HepG2 (cell line): ENCODE measurements around the gene GBE1. TPM values are rescaled to one million over a fixed set of nuclear protein-coding genes. Genes with fewer than 3 reads are reported as not detected.

Source experiments
- ATAC-seq: fragments of 200-7000 bp; cut with Tn5 transposase; 3 replicates; pipeline ENCODE4 v1.9.1; 2020; ENCODE audit warnings: mild to moderate bottlenecking, moderate library complexity
- BruUV-seq: library from RNA; stranded (reverse); fragments of 400-500 nt; replicated peaks from 2 replicates; lab custom pipeline; 2021; lab: Mats Ljungman, UMichigan
- CTCF ChIA-PET: fragments of 300-600 bp; formaldehyde crosslinking; extraction: SDS; loops from one replicate; lab custom pipeline; 2021; ENCODE audit warnings: low total read pairs, inconsistent platforms, low intra/inter-chr PET ratio; lab: Yijun Ruan, JAX
- POLR2A ChIA-PET: fragments of 350-600 bp; sonication (Branson Sonifier 250); formaldehyde crosslinking; loops from one replicate; lab custom pipeline; 2020; ENCODE audit warnings: antibody characterized with exemption, inconsistent platforms; lab: Yijun Ruan, JAX
- DNase-seq: peaks from one replicate; pipeline ENCODE4 v3.0.0-alpha.2; 2015; ENCODE audit warnings: low spot score
- FAIRE-seq: peaks from 3 replicates; lab custom pipeline; 2011; peaks lifted over from hg19 to GRCh38; lab: Jason Lieb, UNC
- H2AFZ ChIP-seq: one replicate; pipeline ENCODE4 v1.6.1; 2011; ENCODE audit warnings: low read length, inconsistent platforms
- H3K27ac ChIP-seq: fragments of 300-600 bp; 3 replicates; pipeline ENCODE4 v1.8.0; 2011; ENCODE audit warnings: mixed run types, mild to moderate bottlenecking, mixed read lengths, low read length, inconsistent platforms; ENCODE audit not compliant: insufficient read depth; ENCODE audit errors: extremely low read length
- H3K27me3 ChIP-seq, 2 experiments: fragments of 200-600 bp in 1 of 2; 2 replicates in 1 of 2; 3 replicates in 1 of 2; pipeline versions ENCODE4 v1.6.0 to v1.8.0; 2011; ENCODE audit warnings: low read length in 2 of 2, mild to moderate bottlenecking in 2 of 2, moderate library complexity in 2 of 2, inconsistent platforms in 1 of 2; ENCODE audit not compliant: insufficient read depth in 2 of 2, control insufficient read depth in 1 of 2
- H3K36me3 ChIP-seq, 2 experiments: fragments of 200-600 bp in 1 of 2; replicated peaks in 1 of 2; 2 replicates in 1 of 2; 3 replicates in 1 of 2; pipeline versions ENCODE4 v1.5.1 to v1.8.0; 2011; ENCODE audit warnings: low read length in 2 of 2, inconsistent platforms in 1 of 2; ENCODE audit not compliant: insufficient read depth in 2 of 2, control insufficient read depth in 1 of 2
- H3K4me1 ChIP-seq: 2 replicates; pipeline ENCODE4 v1.5.1; 2012; ENCODE audit warnings: low read length, inconsistent platforms; ENCODE audit not compliant: insufficient read depth
- H3K4me2 ChIP-seq: 2 replicates; pipeline ENCODE4 v1.6.0; 2011; ENCODE audit warnings: low read depth, low read length, inconsistent platforms
- H3K4me3 ChIP-seq, 3 experiments: fragments of 200-600 bp in 1 of 3; sonication (generic), shearing (Covaris generic) in 1 of 3; replicated peaks in 1 of 3; 2 replicates each; pipeline ENCODE4 v1.5.1; 2011 to 2016; ENCODE audit warnings: low read length in 3 of 3, inconsistent platforms in 2 of 3, low read depth in 2 of 3, mild to moderate bottlenecking in 2 of 3, control low read depth in 1 of 3, mixed read lengths in 1 of 3; ENCODE audit not compliant: insufficient read depth in 1 of 3
- H3K79me2 ChIP-seq: one replicate; pipeline ENCODE4 v1.6.1; 2011; ENCODE audit warnings: low read length, inconsistent platforms; ENCODE audit not compliant: insufficient read depth
- H3K9ac ChIP-seq: 2 replicates; pipeline ENCODE4 v1.6.0; 2011; ENCODE audit warnings: mild to moderate bottlenecking, low read depth, low read length, inconsistent platforms; ENCODE audit not compliant: insufficient read depth
- H3K9me3 ChIP-seq: 2 replicates; pipeline ENCODE4 v1.5.1; 2012; ENCODE audit warnings: mild to moderate bottlenecking, low read length
- H4K20me1 ChIP-seq: 2 replicates; pipeline ENCODE4 v1.6.0; 2011; ENCODE audit warnings: inconsistent platforms, mild to moderate bottlenecking, low read length, moderate library complexity; ENCODE audit not compliant: insufficient read depth
- ARNT ChIP-seq: fragments of 450-650 bp; IDR thresholded peaks from 2 replicates; pipeline ENCODE4 v1.6.1; 2017
- ARNT2 ChIP-seq: sonication (generic); formaldehyde crosslinking; IDR thresholded peaks from 2 replicates; pipeline ENCODE4 v1.8.0; 2022; ENCODE audit warnings: mild to moderate bottlenecking, low read depth, missing genetic modification reagents, moderate library complexity
- ARNTL ChIP-seq: sonication (generic); formaldehyde crosslinking; IDR thresholded peaks from 2 replicates; pipeline ENCODE4 v1.4.0; 2020; ENCODE audit warnings: mild to moderate bottlenecking, missing genetic modification reagents
- DRAP1 ChIP-seq: IDR thresholded peaks from 2 replicates; pipeline ENCODE4 v1.6.1; 2016; ENCODE audit warnings: missing genetic modification reagents, missing compliant biosample characterization
- GTF2F1 ChIP-seq: fragments of 150-350 bp; IDR thresholded peaks from 2 replicates; pipeline ENCODE4 v1.6.1; 2014; ENCODE audit warnings: low read length
- HDAC1 ChIP-seq: sonication (generic); formaldehyde crosslinking; IDR thresholded peaks from 2 replicates; pipeline ENCODE4 v1.5.1; 2020; ENCODE audit warnings: mild to moderate bottlenecking, missing genetic modification reagents
- MAF1 ChIP-seq: sonication (generic); formaldehyde crosslinking; IDR thresholded peaks from 2 replicates; pipeline ENCODE4 v1.5.0; 2020; ENCODE audit warnings: missing genetic modification reagents, borderline replicate concordance
- NFKB2 ChIP-seq: sonication (generic); formaldehyde crosslinking; IDR thresholded peaks from 2 replicates; pipeline ENCODE4 v1.4.0; 2020; ENCODE audit warnings: missing genetic modification reagents, borderline replicate concordance
- SMAD3 ChIP-seq: sonication (generic); formaldehyde crosslinking; IDR thresholded peaks from 2 replicates; pipeline ENCODE4 v1.4.0; 2020; ENCODE audit warnings: missing genetic modification reagents
- SMAD9 ChIP-seq: sonication (generic); formaldehyde crosslinking; IDR thresholded peaks from 2 replicates; pipeline ENCODE4 v1.5.1; 2020; ENCODE audit warnings: mild to moderate bottlenecking, missing genetic modification reagents
- THAP11 ChIP-seq: IDR thresholded peaks from 2 replicates; pipeline ENCODE4 v1.6.1; 2016; ENCODE audit warnings: missing biosample characterization, missing genetic modification reagents
- ZBTB14 ChIP-seq: sonication (generic); formaldehyde crosslinking; IDR thresholded peaks from 2 replicates; pipeline ENCODE4 v1.4.0; 2020; ENCODE audit warnings: missing genetic modification reagents
- ZBTB38 ChIP-seq: sonication (generic); formaldehyde crosslinking; IDR thresholded peaks from 2 replicates; pipeline ENCODE4 v1.5.1; 2020; ENCODE audit warnings: mild to moderate bottlenecking, missing genetic modification reagents
- ZC3H4 ChIP-seq: sonication (generic); formaldehyde crosslinking; IDR thresholded peaks from 2 replicates; pipeline ENCODE4 v1.4.0; 2020; ENCODE audit warnings: missing genetic modification reagents, borderline replicate concordance
- ZFP90 ChIP-seq: sonication (generic); formaldehyde crosslinking; IDR thresholded peaks from 2 replicates; pipeline ENCODE4 v1.8.0; 2022; ENCODE audit warnings: missing genetic modification reagents, mild to moderate bottlenecking, inconsistent platforms, borderline replicate concordance
- ZNF501 ChIP-seq: sonication (generic); formaldehyde crosslinking; IDR thresholded peaks from 2 replicates; pipeline ENCODE4 v1.5.1; 2020; ENCODE audit warnings: mild to moderate bottlenecking, moderate library complexity, missing genetic modification reagents
- WGBS: methylation state at CpG from one replicate; pipeline ENCODE4 v1.1.6; 2017; ENCODE audit warnings: low lambda C conversion rate; 5-methylcytosine and 5-hydroxymethylcytosine counted together
- in situ Hi-C: cut with HindIII; loops from 2 replicates; pipeline ENCODE4 v1.10.0; 2017; ENCODE audit warnings: low pct_unique_long_range_greater_than_20kb; ENCODE audit not compliant: extremely low pct_ligation_motif_present
- intact Hi-C: fragments of 100-400 bp; cut with micrococcal nuclease; formaldehyde crosslinking; loops from one replicate; pipeline ENCODE4 v1.10.0; 2022; ENCODE audit not compliant: unreplicated experiment
- polyA plus RNA-seq, 8 experiments: library from polyadenylated mRNA; depleted of rRNA in 3 of 8; stranded (reverse) in 7 of 8; unstranded in 1 of 8; fragments of >200 nt; fragmentation: Illumina TruSeq in 4 of 8; extraction: Trizol in 4 of 8; gene quantifications; 2 replicates each; pipeline versions ENCODE4 v1.2.1 to v1.2.3, GENCODE V29; 2011 to 2016; ENCODE audit warnings: low read depth in 4 of 8, missing spikeins in 1 of 8, mixed read lengths in 1 of 8; ENCODE audit not compliant: insufficient read depth in 1 of 8
- total RNA-seq, 5 experiments: library from RNA; depleted of rRNA; stranded (reverse); fragments of >200 nt; fragmentation: Illumina TruSeq; extraction: Trizol; gene quantifications; 2 replicates each; pipeline ENCODE4 v1.2.3, GENCODE V29; 2016; ENCODE audit warnings: low read depth in 1 of 5
- TF ChIP-seq, protein P1 (sequence below): IDR thresholded peaks from 2 replicates; pipeline ENCODE4 v1.6.1; 2016; ENCODE audit warnings: low read depth, control low read depth

GBE1 gene
- total and polyA plus RNA-seq, 2 of the 13 experiments (the other 11 are each of a cell fraction or from before 2014, with no cell fraction given), result 22.9 to 36.1 TPM

GRCh38 chr3:81513591-81513990 is 247.9 kb downstream of the GBE1 start:
- Histone ChIP-seq H3K4me1 (no peaks in the 10 kb centered on the region), H4K20me1 (no peaks in the 10 kb centered on the region), H3K79me2 (no peaks in the 10 kb centered on the region), H3K36me3 (no peaks in the 10 kb centered on the region), H2AFZ (no peak overlapping the region), H3K9me3 (no peaks in the 10 kb centered on the region), H3K4me3 (no peak overlapping the region), H3K27ac (no peak overlapping the region), H3K4me2 (no peak overlapping the region), H3K9ac (no peak overlapping the region), H3K27me3 (no peaks in the 10 kb centered on the region)
- BruUV-seq, result no TSS peak
- in situ Hi-C loops (no loop called here), intact Hi-C loops (no loop called here)
- no peak for DNase-seq
- no peak for FAIRE-seq
- ATAC-seq, result no peak
- ChIA-PET POLR2A (no interaction called here), CTCF (no interaction called here)
- 95% methylated on average over 2 of the region's 2 CpGs for WGBS
- TF ChIP-seq ARNTL (CRISPR knock-in tag) (no peak), SMAD9 (CRISPR knock-in tag) (no peak), ZC3H4 (CRISPR knock-in tag) (no peak), ZBTB38 (no peak), HDAC1 (CRISPR knock-in tag) (no peak), SMAD3 (no peak), ZBTB14 (no peak), ZNF501 (CRISPR knock-in tag) (no peak), ARNT (no peak), DRAP1 (no peak), THAP11 (CRISPR knock-in tag) (no peak), GTF2F1 (no peak), ARNT2 (CRISPR knock-in tag) (no peak), NFKB2 (CRISPR knock-in tag) (no peak), ZFP90 (CRISPR knock-in tag) (no peak), MAF1 (CRISPR knock-in tag) (no peak)
- TF ChIP-seq, protein P1, sequence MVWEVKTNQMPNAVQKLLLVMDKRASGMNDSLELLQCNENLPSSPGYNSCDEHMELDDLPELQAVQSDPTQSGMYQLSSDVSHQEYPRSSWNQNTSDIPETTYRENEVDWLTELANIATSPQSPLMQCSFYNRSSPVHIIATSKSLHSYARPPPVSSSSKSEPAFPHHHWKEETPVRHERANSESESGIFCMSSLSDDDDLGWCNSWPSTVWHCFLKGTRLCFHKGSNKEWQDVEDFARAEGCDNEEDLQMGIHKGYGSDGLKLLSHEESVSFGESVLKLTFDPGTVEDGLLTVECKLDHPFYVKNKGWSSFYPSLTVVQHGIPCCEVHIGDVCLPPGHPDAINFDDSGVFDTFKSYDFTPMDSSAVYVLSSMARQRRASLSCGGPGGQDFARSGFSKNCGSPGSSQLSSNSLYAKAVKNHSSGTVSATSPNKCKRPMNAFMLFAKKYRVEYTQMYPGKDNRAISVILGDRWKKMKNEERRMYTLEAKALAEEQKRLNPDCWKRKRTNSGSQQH (CRISPR knock-in tag), result no peak
